Rectal smooth muscle tissue (tissue), 1 donor: ENCODE measurements around the gene MSL2.
"Not testable (repeated sequence)": the region's sequence is repeated elsewhere in the genome, so short reads cannot be mapped to it uniquely, and the experiment has no call there.

Experiments used
- H3K27ac ChIP-seq: one replicate; pipeline ENCODE4 v1.7.0; 2013; ENCODE audit warnings: low read depth, low read length, inconsistent platforms
- H3K27me3 ChIP-seq: one replicate; pipeline ENCODE4 v1.7.0; 2013; ENCODE audit warnings: low read length; ENCODE audit not compliant: control insufficient read depth, insufficient read depth
- H3K36me3 ChIP-seq: one replicate; pipeline ENCODE4 v1.7.0; 2013; ENCODE audit warnings: low read length; ENCODE audit not compliant: control insufficient read depth, insufficient read depth
- H3K4me1 ChIP-seq: one replicate; pipeline ENCODE4 v1.7.0; 2013; ENCODE audit warnings: low read length; ENCODE audit not compliant: control insufficient read depth, insufficient read depth
- H3K4me3 ChIP-seq: one replicate; pipeline ENCODE4 v1.7.0; 2013; ENCODE audit warnings: low read length
- H3K9ac ChIP-seq: one replicate; pipeline ENCODE4 v1.7.0; 2013; ENCODE audit warnings: low read length

The MSL2 gene

DNA sequence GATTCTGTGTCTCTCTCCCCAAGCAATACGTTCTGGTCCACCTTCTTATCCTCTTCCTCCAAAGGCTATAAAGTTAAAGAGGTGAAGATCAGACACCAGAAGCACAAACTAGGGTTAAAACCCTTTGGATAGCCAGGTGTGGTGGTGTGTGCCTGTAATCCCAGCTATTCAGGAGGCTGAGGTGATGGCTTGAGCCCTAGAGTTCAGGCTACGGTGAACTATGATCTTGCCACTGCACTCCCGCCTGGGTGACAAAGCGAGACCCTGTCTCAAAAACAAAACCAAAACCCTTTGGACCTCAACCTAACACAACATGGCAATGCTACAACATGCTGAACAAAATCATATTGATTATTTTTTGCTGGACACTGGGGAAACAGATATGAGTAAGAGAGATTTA, 43.2 kb downstream of the MSL2 start:
- no peak overlapping the region for H3K9ac ChIP-seq
- peaks cover 11% of the 10 kb centered on the region for H3K4me1 ChIP-seq
- no peak overlapping the region for H3K4me3 ChIP-seq
- H3K27ac ChIP-seq: no peak overlapping the region
- H3K36me3 ChIP-seq: peaks cover 12% of the 10 kb centered on the region
- no peaks in the 10 kb centered on the region for H3K27me3 ChIP-seq

- no peaks in the 10 kb centered on the region for H3K27me3 ChIP-seq
- no peak overlapping the region for H3K27ac ChIP-seq
- peaks cover 12% of the 10 kb centered on the region for H3K36me3 ChIP-seq
- peaks cover 11% of the 10 kb centered on the region for H3K4me1 ChIP-seq
- H3K9ac ChIP-seq: no peak overlapping the region
- H3K4me3 ChIP-seq: no peak overlapping the region
Observed at GRCh38 chr3:136152176-136152843, 43.8 kb downstream of the MSL2 start.

DNA sequence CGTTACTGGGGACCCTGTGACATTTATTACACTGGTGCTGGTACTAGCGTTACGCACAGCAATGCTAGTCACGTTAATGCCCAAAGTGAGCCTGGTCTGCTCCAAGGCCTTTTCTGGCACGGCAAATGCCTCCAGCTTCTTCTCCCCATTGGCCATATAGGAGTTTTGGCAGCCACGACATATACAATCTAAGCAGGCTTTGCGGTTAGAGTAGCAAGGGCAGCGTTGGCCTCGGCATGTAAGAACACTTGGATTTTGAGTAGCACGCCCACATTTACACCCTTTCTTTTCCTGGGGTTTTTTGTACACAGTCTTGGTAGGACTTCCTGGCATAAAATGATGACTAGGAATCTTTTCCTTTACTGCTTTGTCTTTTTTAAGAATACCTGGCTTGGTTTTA, 44.9 kb downstream of the MSL2 start:
- H3K27me3 ChIP-seq: no peaks in the 10 kb centered on the region
- H3K4me1 ChIP-seq: peaks cover 11% of the 10 kb centered on the region
- H3K27ac ChIP-seq: no peak overlapping the region
- no peak overlapping the region for H3K9ac ChIP-seq
- H3K36me3 ChIP-seq: peaks cover 12% of the 10 kb centered on the region
- H3K4me3 ChIP-seq: no peak overlapping the region

- Histone ChIP-seq H3K4me1 (peaks cover 11% of the 10 kb centered on the region), H3K36me3 (peaks cover 12% of the 10 kb centered on the region), H3K27ac (no peak overlapping the region), H3K4me3 (no peak overlapping the region), H3K27me3 (no peaks in the 10 kb centered on the region), H3K9ac (no peak overlapping the region)
Observed at GRCh38 chr3:136149667-136150066, 46.5 kb downstream of the MSL2 start.

DNA sequence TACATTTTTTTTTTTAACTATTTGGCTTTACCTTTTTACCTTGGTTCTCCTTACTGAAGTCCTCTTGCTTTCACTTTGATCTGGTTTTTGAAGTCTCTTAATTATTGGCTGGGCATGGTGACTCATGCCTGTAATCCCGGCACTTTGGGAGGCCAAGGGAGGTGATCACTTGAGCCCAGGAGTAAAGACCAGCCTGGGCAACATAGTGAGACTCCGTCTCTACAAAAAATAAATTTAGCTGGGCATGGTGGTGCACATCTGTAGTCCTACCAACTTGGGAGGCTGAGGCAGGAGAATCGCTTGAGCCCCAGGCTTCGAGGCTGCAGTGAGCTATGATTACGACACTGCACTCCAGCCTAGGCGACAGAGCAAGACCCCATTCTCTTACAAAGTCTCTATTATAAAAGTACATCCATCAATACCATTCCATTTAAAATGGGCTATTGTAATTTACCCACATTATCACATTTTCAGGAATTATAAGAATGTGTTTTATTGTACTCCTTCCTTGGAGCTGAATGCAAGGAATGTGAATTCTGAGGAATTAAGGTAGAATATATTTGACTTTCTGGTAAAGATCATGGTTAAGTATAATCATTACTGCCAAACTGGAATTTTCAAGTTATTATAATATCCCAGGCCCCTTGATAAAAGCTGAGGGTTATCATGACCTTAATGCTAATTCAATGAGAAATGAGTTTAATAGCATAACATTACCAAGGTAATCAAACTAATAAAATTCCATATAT, 49.0 kb downstream of the MSL2 start:
- Histone ChIP-seq H3K27ac (no peak overlapping the region), H3K4me1 (peaks cover 17% of the 10 kb centered on the region), H3K36me3 (peaks cover 10% of the 10 kb centered on the region), H3K4me3 (no peak overlapping the region), H3K27me3 (no peaks in the 10 kb centered on the region), H3K9ac (no peak overlapping the region)

DNA sequence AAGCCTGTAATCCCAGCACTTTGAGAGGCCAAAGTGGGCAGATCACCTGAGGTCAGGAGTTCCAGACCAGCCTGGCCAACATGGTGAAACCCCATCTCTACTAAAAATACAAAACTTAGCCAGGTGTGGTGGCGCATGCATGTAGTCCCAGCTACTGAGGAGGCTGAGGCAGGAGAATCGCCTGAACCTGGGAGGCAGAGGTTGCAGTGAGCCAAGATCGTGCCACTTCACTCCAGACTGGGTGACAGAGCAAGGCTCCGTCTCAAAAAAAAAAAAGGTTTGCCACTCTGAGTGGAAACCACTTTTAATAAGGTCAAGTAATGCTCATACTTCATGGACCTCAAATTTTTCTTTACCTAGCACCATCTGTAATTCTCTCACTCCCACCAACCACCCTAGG, 51.7 kb downstream of the MSL2 start:
- H3K4me1 ChIP-seq, H3K9ac ChIP-seq, H3K27me3 ChIP-seq, H3K36me3 ChIP-seq, H3K27ac ChIP-seq, H3K4me3 ChIP-seq: not testable (repeated sequence)

- Histone ChIP-seq H3K9ac (no peak overlapping the region), H3K27ac (peak overlapping the region; percentile 38), H3K4me1 (peaks cover 7% of the 10 kb centered on the region), H3K4me3 (no peak overlapping the region), H3K36me3 (no peaks in the 10 kb centered on the region), H3K27me3 (no peaks in the 10 kb centered on the region)
Observed at GRCh38 chr3:136142592-136142991, 53.5 kb downstream of the MSL2 start.

DNA sequence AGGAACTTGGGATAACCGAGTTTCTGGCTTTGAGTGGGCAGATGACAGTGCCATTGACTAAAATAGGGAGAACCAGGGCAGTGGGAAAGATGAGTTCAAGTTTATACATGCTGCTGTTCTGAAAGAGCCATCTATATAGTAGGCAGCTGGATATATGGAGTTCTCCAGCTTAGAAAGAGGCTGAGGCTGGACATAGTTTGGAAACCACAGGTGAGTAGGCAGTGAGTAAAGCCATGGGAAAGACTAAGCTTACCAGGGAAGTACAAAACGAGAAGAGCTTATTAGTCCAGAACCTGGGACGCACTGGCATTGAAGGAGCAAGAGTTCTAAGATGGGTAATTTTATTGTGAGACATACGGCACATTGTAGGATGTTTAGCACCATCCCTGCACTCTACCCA, 54.2 kb downstream of the MSL2 start:
- H3K27me3 ChIP-seq: no peaks in the 10 kb centered on the region
- no peaks in the 10 kb centered on the region for H3K36me3 ChIP-seq
- H3K27ac ChIP-seq: peak overlapping the region; percentile 23

DNA sequence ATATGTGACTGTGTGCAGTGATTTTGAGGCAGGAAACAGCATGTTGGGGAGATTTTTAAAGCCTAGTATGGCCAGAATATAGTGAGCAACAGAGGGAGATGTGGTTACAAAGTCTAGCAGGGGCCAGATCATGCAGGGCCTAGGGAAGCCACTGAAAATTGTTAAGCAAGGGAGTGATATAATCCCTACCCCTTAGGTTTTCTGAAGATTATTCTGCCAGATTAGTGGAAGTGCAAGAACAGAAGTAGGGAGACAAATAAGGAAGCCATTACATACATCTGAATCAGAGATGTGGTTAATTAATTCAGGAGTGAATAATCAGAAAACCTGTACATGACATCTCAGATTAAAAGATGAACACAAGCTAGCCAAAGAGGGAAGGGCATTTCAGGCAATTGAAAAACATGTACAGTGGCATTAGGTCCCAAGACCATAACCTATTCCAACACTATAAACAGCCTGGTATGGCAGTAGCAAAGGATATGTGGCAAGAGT, 54.8 kb downstream of the MSL2 start:
- peaks cover 7% of the 10 kb centered on the region for H3K4me1 ChIP-seq
- H3K27me3 ChIP-seq: no peaks in the 10 kb centered on the region
- H3K27ac ChIP-seq: no peak overlapping the region
- H3K36me3 ChIP-seq: no peaks in the 10 kb centered on the region
- no peak overlapping the region for H3K4me3 ChIP-seq
- H3K9ac ChIP-seq: no peak overlapping the region

More for the DNA sequence above, 54.2 kb downstream of the MSL2 start:
- Histone ChIP-seq H3K9ac (no peak overlapping the region), H3K4me3 (no peak overlapping the region), H3K4me1 (peaks cover 7% of the 10 kb centered on the region)

DNA sequence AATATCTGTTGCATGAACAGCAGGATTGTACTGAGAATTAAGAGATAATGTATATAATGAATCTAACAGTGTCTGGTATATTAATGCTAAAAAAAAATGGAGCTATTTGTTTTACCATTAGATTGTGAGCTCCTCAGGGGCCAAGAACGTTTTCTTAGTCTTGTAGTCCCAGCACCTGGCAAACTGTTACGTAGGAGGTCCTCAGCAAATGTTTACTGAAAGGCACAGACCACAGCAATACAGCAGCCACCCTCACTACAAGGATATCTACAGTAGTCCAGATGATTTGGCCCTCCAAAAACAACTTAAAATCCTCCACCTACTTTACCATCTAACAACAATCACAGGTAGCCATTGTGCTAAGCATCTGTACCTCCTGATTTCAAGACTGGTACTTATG, 59.7 kb downstream of the MSL2 start:
- no peak overlapping the region for H3K4me3 ChIP-seq
- H3K36me3 ChIP-seq: no peaks in the 10 kb centered on the region
- no peak overlapping the region for H3K9ac ChIP-seq
- H3K4me1 ChIP-seq: no peaks in the 10 kb centered on the region
- no peak overlapping the region for H3K27ac ChIP-seq
- H3K27me3 ChIP-seq: no peaks in the 10 kb centered on the region

- Histone ChIP-seq H3K4me3 (no peak overlapping the region), H3K4me1 (no peaks in the 10 kb centered on the region), H3K9ac (no peak overlapping the region), H3K27me3 (no peaks in the 10 kb centered on the region), H3K27ac (no peak overlapping the region), H3K36me3 (no peaks in the 10 kb centered on the region)
Observed at GRCh38 chr3:136135039-136135802, 60.9 kb downstream of the MSL2 start.

GRCh38 chr3:136134091-136134490, 62.0 kb downstream of the MSL2 start:
- H3K4me1 ChIP-seq: no peaks in the 10 kb centered on the region
- H3K27me3 ChIP-seq: no peaks in the 10 kb centered on the region
- no peak overlapping the region for H3K9ac ChIP-seq
- no peak overlapping the region for H3K4me3 ChIP-seq
- H3K36me3 ChIP-seq: no peaks in the 10 kb centered on the region
- H3K27ac ChIP-seq: no peak overlapping the region
